ENCODE results near the gene CARHSP1.
"Not testable (repeated sequence)": the region's sequence is repeated elsewhere in the genome, so short reads cannot be mapped to it uniquely, and the experiment has no call there.

The CARHSP1 gene

GRCh38 chr16:8828541-8829165 lies 40.2 kb downstream of the CARHSP1 start:
- DNase-seq (ENCODE audit: low read depth in 2 of 2): no peak

- DNase-seq (ENCODE audit: low read depth in 2 of 2): no peak
These were observed 42.4 kb downstream of the CARHSP1 start for GRCh38 chr16:8826278-8826879.

GRCh38 chr16:8822403-8822802 lies 46.4 kb downstream of the CARHSP1 start:
- DNase-seq (ENCODE audit: low read depth in 2 of 2): no peak

DNA sequence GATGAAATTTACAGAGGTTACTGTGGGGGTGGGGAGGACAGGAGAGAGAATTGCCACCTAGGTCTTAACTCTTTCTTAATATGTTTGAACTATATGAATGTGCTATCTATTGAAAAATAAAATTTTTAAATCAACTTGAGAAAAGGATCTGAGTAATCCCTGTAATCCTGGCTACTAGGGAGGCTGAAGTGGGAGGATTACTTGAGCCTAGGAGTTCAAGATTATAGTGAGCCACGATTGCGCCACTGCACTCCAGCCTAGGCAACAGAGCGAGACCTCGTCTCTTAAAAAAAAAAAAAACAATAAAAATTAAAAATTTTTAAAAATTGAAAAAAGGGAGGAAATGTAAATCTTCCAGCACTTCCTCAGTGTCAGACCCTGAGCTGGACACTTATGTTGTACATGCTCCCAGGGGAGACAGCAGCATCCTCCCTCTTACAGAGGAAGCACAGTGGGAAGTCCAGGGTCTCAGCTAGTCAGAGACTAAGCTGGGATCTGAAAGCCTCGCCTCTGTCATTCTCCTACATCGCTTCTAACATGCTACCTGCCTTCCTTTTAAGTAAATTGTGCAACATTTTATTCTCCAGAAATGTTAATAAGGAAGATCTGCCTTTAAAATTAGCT lies 49.3 kb downstream of the CARHSP1 start:
- no peak for DNase-seq (ENCODE audit: low read depth in 2 of 2)

- no peak for DNase-seq (ENCODE audit: low read depth in 2 of 2)
These were observed 50.1 kb downstream of the CARHSP1 start for GRCh38 chr16:8818504-8819270.

GRCh38 chr16:8816967-8817655 lies 51.7 kb downstream of the CARHSP1 start:
- no peak for DNase-seq (ENCODE audit: low read depth in 2 of 2)

DNA sequence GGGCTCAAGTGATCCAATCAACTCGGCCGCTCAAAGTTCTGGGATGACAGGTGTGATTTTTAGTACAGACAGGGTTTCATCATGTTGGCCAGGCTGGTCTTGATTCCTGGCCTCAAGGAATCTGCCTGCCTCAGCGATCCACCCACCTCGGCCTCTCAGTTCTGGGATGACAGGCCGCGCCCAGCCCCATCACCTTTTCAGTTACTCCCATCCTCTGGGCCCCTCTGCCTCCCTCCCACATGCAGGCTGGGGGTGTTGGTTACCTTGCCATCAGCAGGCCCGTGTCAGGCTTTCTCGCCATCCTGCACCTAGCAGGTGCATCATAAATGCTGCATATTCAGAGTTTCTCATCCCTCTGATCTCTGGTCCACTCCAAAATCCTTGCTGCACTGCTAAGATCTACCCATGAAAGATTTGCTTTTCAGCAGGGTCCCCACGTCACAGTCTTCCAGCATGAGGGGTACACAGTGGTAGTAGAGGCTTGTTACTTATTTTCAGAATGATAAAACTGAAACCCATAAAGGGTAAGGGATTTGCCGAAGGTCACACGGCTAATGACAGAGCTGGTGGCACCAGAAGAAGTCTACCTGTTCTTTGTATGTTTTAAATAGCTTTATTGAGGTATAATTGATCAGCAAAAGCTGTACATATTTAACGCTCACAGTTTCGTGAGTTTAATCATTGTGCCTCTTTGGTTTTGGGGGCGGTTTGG lies 54.6 kb downstream of the CARHSP1 start:
- DNase-seq (ENCODE audit: low read depth in 2 of 2): no peak

- no peak for DNase-seq (ENCODE audit: low read depth in 2 of 2)
These were observed 56.5 kb downstream of the CARHSP1 start for GRCh38 chr16:8812162-8812843.

GRCh38 chr16:8808613-8809353 lies 60.0 kb downstream of the CARHSP1 start:
- DNase-seq (ENCODE audit: low read depth in 2 of 2): no peak

DNA sequence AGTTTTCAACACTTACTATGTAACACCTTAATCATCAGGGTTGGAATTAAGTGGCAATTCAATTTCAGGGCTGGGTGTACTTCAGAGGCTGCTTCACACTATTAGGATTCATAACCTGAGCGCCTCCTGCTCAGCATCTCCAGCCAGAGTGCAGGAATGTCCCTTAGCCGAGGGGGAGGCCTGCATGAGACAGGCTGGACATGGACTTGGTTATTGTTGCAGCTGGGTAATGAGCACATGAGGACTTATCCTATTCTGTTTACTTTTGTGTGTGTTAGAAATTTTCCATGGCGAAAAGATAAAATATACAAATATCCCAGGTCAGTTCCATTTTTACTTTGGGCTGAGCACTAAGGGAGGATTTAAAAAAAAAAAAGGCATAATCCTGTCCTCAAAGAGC lies 60.8 kb downstream of the CARHSP1 start:
- no peak for DNase-seq (ENCODE audit: low read depth in 2 of 2)

GRCh38 chr16:8807189-8807588 lies 61.6 kb downstream of the CARHSP1 start:
- no peak for DNase-seq (ENCODE audit: low read depth in 2 of 2)

GRCh38 chr16:8806272-8806983 lies 62.4 kb downstream of the CARHSP1 start:
- no peak for DNase-seq (ENCODE audit: low read depth in 2 of 2)

GRCh38 chr16:8804313-8804712 lies 64.5 kb downstream of the CARHSP1 start:
- DNase-seq (ENCODE audit: low read depth in 2 of 2): no peak

- not testable (repeated sequence) for DNase-seq (ENCODE audit: low read depth in 2 of 2)
These were observed 65.1 kb downstream of the CARHSP1 start for GRCh38 chr16:8803733-8804132.
